Stimulated activated naive CD8-positive, alpha-beta T cell treated with anti-CD3 and anti-CD28 coated beads, Interleukin-15, Interleukin-2, amounts not matched to agents 100 ng/mL and 50 ng/mL, for 24 hours (primary cell): Measurements from ENCODE around the gene RGS2.
A peak's percentile ranks its signal among the peaks of the same experiment; 100 is the strongest.

Source experiments
- H3K27ac Mint-ChIP-seq: one replicate; pipeline ENCODE4 v1.8.0; 2021; ENCODE audit warnings: mild to moderate bottlenecking, mixed read lengths
- H3K27me3 Mint-ChIP-seq: one replicate; pipeline ENCODE4 v1.8.0; 2021; ENCODE audit warnings: mixed read lengths
- H3K36me3 Mint-ChIP-seq: one replicate; pipeline ENCODE4 v1.8.0; 2021; ENCODE audit warnings: low read depth, mixed read lengths
- H3K4me1 Mint-ChIP-seq: one replicate; pipeline ENCODE4 v1.8.0; 2021; ENCODE audit warnings: low read depth, mixed read lengths
- H3K4me3 Mint-ChIP-seq: one replicate; pipeline ENCODE4 v1.8.0; 2021; ENCODE audit warnings: mild to moderate bottlenecking, mixed read lengths
- H3K9me3 Mint-ChIP-seq: one replicate; pipeline ENCODE4 v1.8.0; 2021; ENCODE audit warnings: mixed read lengths

RGS2 gene

GRCh38 chr1:192808518-192809306, at the start of gene RGS2:
TSS of gene RGS2 (plus strand) at chr1:192809039. CDS start at chr1:192809072, 33 bp downstream.
- Mint-ChIP-seq H3K27me3 (no peaks in the 10 kb centered on the region), H3K9me3 (no peaks in the 10 kb centered on the region), H3K27ac (peak within 1 kb of the TSS; percentile 90), H3K4me1 (peaks cover 44% of the 10 kb centered on the region), H3K36me3 (peaks cover 26% of the 10 kb centered on the region), H3K4me3 (peak within 1 kb of the TSS; percentile 97)

GRCh38 chr1:192759104-192759503, 49.7 kb upstream of the RGS2 start:
- H3K27ac Mint-ChIP-seq = no peak overlapping the region
- no peak overlapping the region for H3K4me3 Mint-ChIP-seq
- H3K9me3 Mint-ChIP-seq = no peaks in the 10 kb centered on the region
- H3K36me3 Mint-ChIP-seq = no peaks in the 10 kb centered on the region
- H3K27me3 Mint-ChIP-seq = peaks cover 33% of the 10 kb centered on the region
- no peaks in the 10 kb centered on the region for H3K4me1 Mint-ChIP-seq

- Mint-ChIP-seq H3K4me3 (no peak overlapping the region), H3K27ac (no peak overlapping the region), H3K36me3 (no peaks in the 10 kb centered on the region), H3K9me3 (no peaks in the 10 kb centered on the region), H3K27me3 (peaks cover 35% of the 10 kb centered on the region), H3K4me1 (no peaks in the 10 kb centered on the region)
Observed at GRCh38 chr1:192762265-192762664, 46.6 kb upstream of the RGS2 start.

- Mint-ChIP-seq H3K4me1 (no peaks in the 10 kb centered on the region), H3K27ac (no peak overlapping the region), H3K4me3 (no peak overlapping the region), H3K9me3 (no peaks in the 10 kb centered on the region), H3K27me3 (peaks cover 35% of the 10 kb centered on the region), H3K36me3 (no peaks in the 10 kb centered on the region)
Observed at GRCh38 chr1:192763243-192763642, 45.6 kb upstream of the RGS2 start.

GRCh38 chr1:192763756-192764155, 45.1 kb upstream of the RGS2 start:
- Mint-ChIP-seq H3K4me1 (no peaks in the 10 kb centered on the region), H3K36me3 (no peaks in the 10 kb centered on the region), H3K27me3 (peaks cover 34% of the 10 kb centered on the region), H3K9me3 (no peaks in the 10 kb centered on the region), H3K27ac (no peak overlapping the region), H3K4me3 (no peak overlapping the region)

GRCh38 chr1:192764675-192765074, 44.2 kb upstream of the RGS2 start:
- Mint-ChIP-seq H3K36me3 (no peaks in the 10 kb centered on the region), H3K27me3 (peaks cover 29% of the 10 kb centered on the region), H3K4me1 (no peaks in the 10 kb centered on the region), H3K27ac (no peak overlapping the region), H3K4me3 (no peak overlapping the region), H3K9me3 (no peaks in the 10 kb centered on the region)

- H3K27me3 Mint-ChIP-seq = peaks cover 24% of the 10 kb centered on the region
Observed at GRCh38 chr1:192766009-192766625, 42.7 kb upstream of the RGS2 start.

GRCh38 chr1:192766876-192767275, 42.0 kb upstream of the RGS2 start:
- Mint-ChIP-seq H3K9me3 (no peaks in the 10 kb centered on the region), H3K27ac (no peak overlapping the region), H3K27me3 (peaks cover 19% of the 10 kb centered on the region), H3K4me3 (no peak overlapping the region), H3K36me3 (no peaks in the 10 kb centered on the region), H3K4me1 (no peaks in the 10 kb centered on the region)

More at GRCh38 chr1:192766009-192766625, 42.7 kb upstream of the RGS2 start:
- no peak overlapping the region for H3K27ac Mint-ChIP-seq
- no peak overlapping the region for H3K4me3 Mint-ChIP-seq
- no peaks in the 10 kb centered on the region for H3K36me3 Mint-ChIP-seq
- no peaks in the 10 kb centered on the region for H3K9me3 Mint-ChIP-seq
- H3K4me1 Mint-ChIP-seq = no peaks in the 10 kb centered on the region

- Mint-ChIP-seq H3K4me1 (no peaks in the 10 kb centered on the region), H3K27me3 (peaks cover 13% of the 10 kb centered on the region), H3K27ac (no peak overlapping the region), H3K9me3 (no peaks in the 10 kb centered on the region), H3K4me3 (no peak overlapping the region), H3K36me3 (no peaks in the 10 kb centered on the region)
Observed at GRCh38 chr1:192767798-192768197, 41.0 kb upstream of the RGS2 start.

- H3K9me3 Mint-ChIP-seq = no peaks in the 10 kb centered on the region
- H3K27ac Mint-ChIP-seq = no peak overlapping the region
- H3K27me3 Mint-ChIP-seq = peaks cover 9% of the 10 kb centered on the region
- H3K36me3 Mint-ChIP-seq = no peaks in the 10 kb centered on the region
- no peak overlapping the region for H3K4me3 Mint-ChIP-seq
- H3K4me1 Mint-ChIP-seq = no peaks in the 10 kb centered on the region
Observed at GRCh38 chr1:192768463-192768862, 40.4 kb upstream of the RGS2 start.

GRCh38 chr1:192771341-192771740, 37.5 kb upstream of the RGS2 start:
- Mint-ChIP-seq H3K4me1 (no peaks in the 10 kb centered on the region), H3K27ac (no peak overlapping the region), H3K36me3 (no peaks in the 10 kb centered on the region), H3K4me3 (no peak overlapping the region), H3K27me3 (peaks cover 9% of the 10 kb centered on the region), H3K9me3 (no peaks in the 10 kb centered on the region)

- Mint-ChIP-seq H3K36me3 (no peaks in the 10 kb centered on the region), H3K4me1 (no peaks in the 10 kb centered on the region), H3K27ac (no peak overlapping the region), H3K4me3 (no peak overlapping the region), H3K27me3 (peaks cover 5% of the 10 kb centered on the region), H3K9me3 (no peaks in the 10 kb centered on the region)
Observed at GRCh38 chr1:192775631-192776030, 33.2 kb upstream of the RGS2 start.

- Mint-ChIP-seq H3K27me3 (peaks cover 5% of the 10 kb centered on the region), H3K9me3 (no peaks in the 10 kb centered on the region), H3K36me3 (no peaks in the 10 kb centered on the region), H3K4me3 (no peak overlapping the region), H3K27ac (no peak overlapping the region), H3K4me1 (no peaks in the 10 kb centered on the region)
Observed at GRCh38 chr1:192776206-192776605, 32.6 kb upstream of the RGS2 start.

GRCh38 chr1:192776998-192777397, 31.8 kb upstream of the RGS2 start:
- Mint-ChIP-seq H3K9me3 (no peaks in the 10 kb centered on the region), H3K27me3 (peaks cover 13% of the 10 kb centered on the region), H3K27ac (no peak overlapping the region), H3K36me3 (no peaks in the 10 kb centered on the region), H3K4me3 (no peak overlapping the region), H3K4me1 (no peaks in the 10 kb centered on the region)

- H3K4me3 Mint-ChIP-seq = no peak overlapping the region
- H3K36me3 Mint-ChIP-seq = no peaks in the 10 kb centered on the region
- H3K9me3 Mint-ChIP-seq = no peaks in the 10 kb centered on the region
- no peaks in the 10 kb centered on the region for H3K4me1 Mint-ChIP-seq
- no peak overlapping the region for H3K27ac Mint-ChIP-seq
- peaks cover 52% of the 10 kb centered on the region for H3K27me3 Mint-ChIP-seq
Observed at GRCh38 chr1:192783791-192784190, 25.0 kb upstream of the RGS2 start.

- H3K27ac Mint-ChIP-seq = no peak overlapping the region
- no peak overlapping the region for H3K4me3 Mint-ChIP-seq
- H3K36me3 Mint-ChIP-seq = no peaks in the 10 kb centered on the region
- no peaks in the 10 kb centered on the region for H3K9me3 Mint-ChIP-seq
- H3K4me1 Mint-ChIP-seq = no peaks in the 10 kb centered on the region
- H3K27me3 Mint-ChIP-seq = peaks cover 48% of the 10 kb centered on the region
Observed at GRCh38 chr1:192784397-192784796, 24.4 kb upstream of the RGS2 start.
